Ishikawa (cell line): Measurements from ENCODE around the gene LAMB4.

Experiments used
- TEAD4 ChIP-seq: IDR thresholded peaks from 2 replicates; pipeline ENCODE4 v1.6.1; 2012
- TF ChIP-seq, protein P1 (sequence below): IDR thresholded peaks from 2 replicates; pipeline ENCODE4 v1.6.1; 2012
- TF ChIP-seq, protein P2 (sequence below): IDR thresholded peaks from 2 replicates; pipeline ENCODE4 v1.6.1; 2012; ENCODE audit warnings: low read depth, mild to moderate bottlenecking

DNA sequence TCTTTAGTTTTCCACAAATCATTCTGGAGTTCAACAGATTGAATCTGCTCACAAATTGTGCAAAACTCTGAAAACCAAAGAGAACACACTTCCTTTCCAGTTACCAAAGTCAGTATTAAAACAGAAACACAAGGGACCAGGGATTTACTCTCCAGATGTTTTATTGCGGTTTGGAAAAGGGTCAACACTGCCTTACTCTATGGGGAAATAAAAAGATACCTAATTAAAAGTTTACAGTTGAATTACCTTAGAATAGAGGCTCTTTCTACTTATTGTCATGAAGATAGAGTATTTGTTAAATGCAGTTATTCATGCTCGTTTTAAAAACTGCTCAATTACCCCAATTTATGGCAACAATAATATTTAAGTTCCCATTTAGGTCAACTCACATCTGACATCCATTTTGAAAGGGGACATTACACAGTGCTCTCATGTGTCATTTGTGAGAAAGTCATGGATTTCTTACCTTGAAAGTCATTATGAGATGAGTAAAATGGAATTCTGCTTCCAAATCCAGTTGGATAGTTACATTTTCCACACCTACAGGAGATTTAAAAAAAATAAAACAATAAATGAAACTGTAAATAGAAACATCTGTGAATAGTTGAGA lies 135.6 kb downstream of the LAMB4 start:
- TF ChIP-seq, protein P1, sequence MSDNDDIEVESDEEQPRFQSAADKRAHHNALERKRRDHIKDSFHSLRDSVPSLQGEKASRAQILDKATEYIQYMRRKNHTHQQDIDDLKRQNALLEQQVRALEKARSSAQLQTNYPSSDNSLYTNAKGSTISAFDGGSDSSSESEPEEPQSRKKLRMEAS, result no peak
- TF ChIP-seq, protein P2, sequence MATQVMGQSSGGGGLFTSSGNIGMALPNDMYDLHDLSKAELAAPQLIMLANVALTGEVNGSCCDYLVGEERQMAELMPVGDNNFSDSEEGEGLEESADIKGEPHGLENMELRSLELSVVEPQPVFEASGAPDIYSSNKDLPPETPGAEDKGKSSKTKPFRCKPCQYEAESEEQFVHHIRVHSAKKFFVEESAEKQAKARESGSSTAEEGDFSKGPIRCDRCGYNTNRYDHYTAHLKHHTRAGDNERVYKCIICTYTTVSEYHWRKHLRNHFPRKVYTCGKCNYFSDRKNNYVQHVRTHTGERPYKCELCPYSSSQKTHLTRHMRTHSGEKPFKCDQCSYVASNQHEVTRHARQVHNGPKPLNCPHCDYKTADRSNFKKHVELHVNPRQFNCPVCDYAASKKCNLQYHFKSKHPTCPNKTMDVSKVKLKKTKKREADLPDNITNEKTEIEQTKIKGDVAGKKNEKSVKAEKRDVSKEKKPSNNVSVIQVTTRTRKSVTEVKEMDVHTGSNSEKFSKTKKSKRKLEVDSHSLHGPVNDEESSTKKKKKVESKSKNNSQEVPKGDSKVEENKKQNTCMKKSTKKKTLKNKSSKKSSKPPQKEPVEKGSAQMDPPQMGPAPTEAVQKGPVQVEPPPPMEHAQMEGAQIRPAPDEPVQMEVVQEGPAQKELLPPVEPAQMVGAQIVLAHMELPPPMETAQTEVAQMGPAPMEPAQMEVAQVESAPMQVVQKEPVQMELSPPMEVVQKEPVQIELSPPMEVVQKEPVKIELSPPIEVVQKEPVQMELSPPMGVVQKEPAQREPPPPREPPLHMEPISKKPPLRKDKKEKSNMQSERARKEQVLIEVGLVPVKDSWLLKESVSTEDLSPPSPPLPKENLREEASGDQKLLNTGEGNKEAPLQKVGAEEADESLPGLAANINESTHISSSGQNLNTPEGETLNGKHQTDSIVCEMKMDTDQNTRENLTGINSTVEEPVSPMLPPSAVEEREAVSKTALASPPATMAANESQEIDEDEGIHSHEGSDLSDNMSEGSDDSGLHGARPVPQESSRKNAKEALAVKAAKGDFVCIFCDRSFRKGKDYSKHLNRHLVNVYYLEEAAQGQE, result no peak
- TF ChIP-seq TEAD4, result no peak
